H9 (cell line): Measurements from ENCODE around the gene AXIN2. TPM values are rescaled to one million over a fixed set of nuclear protein-coding genes. Genes with fewer than 3 reads are reported as not detected.
A peak's percentile ranks its signal among the peaks of the same experiment; 100 is the strongest.

ENCODE experiments used
- DNase-seq: peaks from one replicate; pipeline ENCODE4 v3.0.0-alpha.2; 2017
- H2AFZ ChIP-seq: one replicate; pipeline ENCODE4 v1.6.1; 2013; ENCODE audit warnings: mild to moderate bottlenecking, low read length, control low read depth, moderate library complexity
- H2AK5ac ChIP-seq: 2 replicates; pipeline ENCODE4 v1.6.1; 2013; ENCODE audit warnings: low read length, control low read depth, mixed read lengths; ENCODE audit not compliant: insufficient read length
- H2BK120ac ChIP-seq: one replicate; pipeline ENCODE4 v1.6.1; 2013; ENCODE audit warnings: low read depth, mild to moderate bottlenecking, low read length, control low read depth, inconsistent platforms; ENCODE audit not compliant: poor library complexity, severe bottlenecking
- H2BK12ac ChIP-seq: 2 replicates; pipeline ENCODE4 v1.6.1; 2013; ENCODE audit warnings: low read length, control low read depth, mixed read lengths, low read depth; ENCODE audit not compliant: insufficient read length
- H2BK15ac ChIP-seq: 2 replicates; pipeline ENCODE4 v1.6.1; 2013; ENCODE audit warnings: low read depth, low read length, control low read depth
- H2BK20ac ChIP-seq: one replicate; pipeline ENCODE4 v1.6.1; 2013; ENCODE audit warnings: low read depth, mild to moderate bottlenecking, low read length, control low read depth, inconsistent platforms; ENCODE audit not compliant: poor library complexity, severe bottlenecking
- H2BK5ac ChIP-seq: 2 replicates; pipeline ENCODE4 v1.6.1; 2013; ENCODE audit warnings: low read length, control low read depth, mixed read lengths; ENCODE audit not compliant: insufficient read length
- H3K14ac ChIP-seq: 2 replicates; pipeline ENCODE4 v1.6.1; 2013; ENCODE audit warnings: low read length, control low read depth; ENCODE audit not compliant: insufficient read depth
- H3K18ac ChIP-seq: 2 replicates; pipeline ENCODE4 v1.6.1; 2013; ENCODE audit warnings: low read depth, mild to moderate bottlenecking, mixed read lengths, low read length, control low read depth; ENCODE audit not compliant: insufficient read length
- H3K23ac ChIP-seq: 2 replicates; pipeline ENCODE4 v1.6.1; 2013; ENCODE audit warnings: low read length, control low read depth, mixed read lengths, low read depth; ENCODE audit not compliant: insufficient read length
- H3K23me2 ChIP-seq: 2 replicates; pipeline ENCODE4 v1.6.1; 2013; ENCODE audit warnings: low read depth, mild to moderate bottlenecking, mixed read lengths, low read length, control low read depth; ENCODE audit not compliant: insufficient read length, poor library complexity, severe bottlenecking
- H3K27ac ChIP-seq: 2 replicates; pipeline ENCODE4 v1.5.1; 2013; ENCODE audit warnings: low read length, control low read depth, mixed read lengths, low read depth; ENCODE audit not compliant: insufficient read length
- H3K27me3 ChIP-seq: 2 replicates; pipeline ENCODE4 v1.6.1; 2013; ENCODE audit warnings: low read length, control low read depth, inconsistent platforms; ENCODE audit not compliant: insufficient read depth
- H3K4ac ChIP-seq: 2 replicates; pipeline ENCODE4 v1.6.1; 2013; ENCODE audit warnings: low read depth, mild to moderate bottlenecking, control low read depth, inconsistent platforms, low read length, moderate library complexity
- H3K4me1 ChIP-seq: 2 replicates; pipeline ENCODE4 v1.6.1; 2013; ENCODE audit warnings: low read length, control low read depth, inconsistent platforms; ENCODE audit not compliant: insufficient read depth
- H3K4me2 ChIP-seq: 2 replicates; pipeline ENCODE4 v1.6.1; 2013; ENCODE audit warnings: low read length, control low read depth, mixed read lengths; ENCODE audit not compliant: insufficient read length, insufficient read depth
- H3K56ac ChIP-seq: 2 replicates; pipeline ENCODE4 v1.6.1; 2013; ENCODE audit warnings: low read depth, mild to moderate bottlenecking, mixed read lengths, low read length, control low read depth; ENCODE audit not compliant: insufficient read length
- H3K79me1 ChIP-seq: 2 replicates; pipeline ENCODE4 v1.6.1; 2013; ENCODE audit warnings: low read depth, mild to moderate bottlenecking, moderate library complexity, low read length, control low read depth, inconsistent platforms; ENCODE audit not compliant: insufficient read depth, poor library complexity, severe bottlenecking
- H3K79me2 ChIP-seq: 2 replicates; pipeline ENCODE4 v1.6.1; 2013; ENCODE audit warnings: low read length, control low read depth, inconsistent platforms; ENCODE audit not compliant: insufficient read depth
- H3K9ac ChIP-seq: 2 replicates; pipeline ENCODE4 v1.6.1; 2013; ENCODE audit warnings: low read length, control low read depth, mixed read lengths; ENCODE audit not compliant: insufficient read length; ENCODE audit errors: extremely low read depth
- H3K9me3 ChIP-seq: one replicate; pipeline ENCODE4 v1.6.1; 2013; ENCODE audit warnings: low read depth, low read length, inconsistent platforms; ENCODE audit not compliant: control insufficient read depth
- H3T11ph ChIP-seq: one replicate; pipeline ENCODE4 v1.6.1; 2013; ENCODE audit warnings: mild to moderate bottlenecking, low read length, control low read depth, inconsistent platforms
- H4K20me1 ChIP-seq: one replicate; pipeline ENCODE4 v1.6.1; 2013; ENCODE audit not compliant: control insufficient read depth, insufficient read length, insufficient read depth
- H4K5ac ChIP-seq: 2 replicates; pipeline ENCODE4 v1.6.1; 2013; ENCODE audit warnings: low read depth, mild to moderate bottlenecking, mixed read lengths, low read length, control low read depth; ENCODE audit not compliant: insufficient read length
- H4K8ac ChIP-seq: replicated peaks from 2 replicates; pipeline ENCODE4 v1.6.1; 2013; ENCODE audit warnings: low read length, control low read depth, mixed read lengths, low read depth; ENCODE audit not compliant: insufficient read length
- H4K91ac ChIP-seq: 2 replicates; pipeline ENCODE4 v1.6.1; 2013; ENCODE audit warnings: low read depth, mild to moderate bottlenecking, moderate library complexity, mixed read lengths, low read length, control low read depth; ENCODE audit not compliant: insufficient read length
- H3K27ac Mint-ChIP-seq, 3 experiments: 2 replicates in 2 of 3; 3 replicates in 1 of 3; pipeline ENCODE4 v1.8.0; 2020 to 2021; ENCODE audit warnings: mixed read lengths in 3 of 3, mild to moderate bottlenecking in 1 of 3, moderate library complexity in 1 of 3
- H3K27me3 Mint-ChIP-seq: 2 replicates; pipeline ENCODE4 v1.8.0; 2021; ENCODE audit warnings: low read depth, mild to moderate bottlenecking, moderate library complexity, mixed read lengths
- H3K36me3 Mint-ChIP-seq, 3 experiments: 2 replicates in 2 of 3; 3 replicates in 1 of 3; pipeline ENCODE4 v1.8.0; 2020 to 2021; ENCODE audit warnings: low read depth in 3 of 3, mixed read lengths in 3 of 3; ENCODE audit not compliant: insufficient read depth in 1 of 3
- H3K4me1 Mint-ChIP-seq, 2 experiments: 2 replicates each; pipeline ENCODE4 v1.8.0; 2020; ENCODE audit warnings: mixed read lengths in 2 of 2
- H3K4me3 Mint-ChIP-seq, 2 experiments: 2 replicates in 1 of 2; 3 replicates in 1 of 2; pipeline ENCODE4 v1.8.0; 2020 to 2021; ENCODE audit warnings: mild to moderate bottlenecking in 2 of 2, mixed read lengths in 2 of 2, moderate library complexity in 1 of 2
- H3K9me3 Mint-ChIP-seq, 2 experiments: 2 replicates in 1 of 2; 3 replicates in 1 of 2; pipeline ENCODE4 v1.8.0; 2020; ENCODE audit warnings: mild to moderate bottlenecking in 2 of 2, mixed read lengths in 2 of 2, moderate library complexity in 1 of 2
- CTCF ChIP-seq: fragments of 200-600 bp; sonication (generic); conservative IDR thresholded peaks from 3 replicates; pipeline ENCODE4 v1.8.0; 2021; ENCODE audit warnings: antibody characterized with exemption, mild to moderate bottlenecking
- WGBS: extraction: QIAGEN DNeasy Blood & Tissue Kit; methylation state at CpG from one replicate; pipeline ENCODE4 v1.1.7; 2013; ENCODE audit warnings: missing lambda C conversion rate, low lambda C conversion rate, mixed read lengths; ENCODE audit not compliant: insufficient read length; ENCODE audit errors: extremely low coverage; 5-methylcytosine and 5-hydroxymethylcytosine counted together
- total RNA-seq: library from RNA; stranded (reverse); gene quantifications from 2 replicates; pipeline ENCODE4 v1.2.1, GENCODE V29; 2021

The AXIN2 gene
- total RNA-seq, 1 experiment from 2014 or later, result 35.0 TPM

DNA sequence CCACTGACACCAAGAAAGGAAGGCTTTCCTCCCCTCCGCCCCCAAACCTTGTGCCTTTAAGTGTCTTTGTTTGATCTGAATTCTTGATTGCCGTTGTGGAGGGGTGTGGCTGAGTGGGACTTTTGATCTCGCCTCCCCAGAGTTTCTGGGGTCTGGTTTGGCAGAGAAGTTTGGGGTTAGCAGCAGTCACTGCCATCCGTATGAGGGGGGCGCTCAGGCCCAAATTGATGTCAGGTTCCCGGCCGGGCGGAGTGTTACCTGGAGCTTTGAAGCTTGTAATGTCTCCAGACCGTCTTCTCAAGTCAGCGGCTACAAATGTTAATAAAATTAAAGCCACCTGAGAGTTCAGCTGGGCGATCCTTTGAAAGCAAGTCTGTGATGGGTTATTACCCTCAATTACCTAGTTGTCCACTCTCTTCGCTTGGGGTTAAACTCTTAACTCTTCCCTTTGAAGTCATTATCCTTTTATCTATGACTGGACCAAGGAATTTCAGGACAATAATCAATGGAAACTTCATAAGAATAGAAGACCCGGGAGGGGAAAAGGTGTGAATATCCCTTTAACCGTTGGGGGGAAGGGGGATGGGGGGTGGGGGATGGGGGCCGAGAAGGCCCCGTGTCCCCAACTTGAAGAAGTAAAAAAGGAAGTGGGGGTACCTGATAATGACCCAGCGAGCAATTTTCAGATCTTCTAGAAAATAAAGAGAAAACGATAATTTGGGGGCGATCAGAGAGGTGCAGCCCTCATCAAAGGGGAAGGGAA, 31.8 kb upstream of the AXIN2 start:
- Histone ChIP-seq H3K79me2 (no peaks in the 10 kb centered on the region), H3K27ac (no peak overlapping the region), H3K4ac (no peak overlapping the region), H3K18ac (no peak overlapping the region), H3K23me2 (no peaks in the 10 kb centered on the region), H3K27me3 (peaks cover 2% of the 10 kb centered on the region; the same call in 1 of the 2 replicates), H3K4me2 (peak overlapping the region; percentile 72), H3K79me1 (no peaks in the 10 kb centered on the region), H4K8ac (no peak overlapping the region), H3K9me3 (no peaks in the 10 kb centered on the region), H3K23ac (no peak overlapping the region), H3K4me1 (peaks cover 13% of the 10 kb centered on the region; the same call in 1 of the 2 replicates), H4K91ac (no peak overlapping the region), H2BK20ac (no peak overlapping the region), H3K14ac (no peak overlapping the region), H2BK15ac (no peak overlapping the region), H3K56ac (no peak overlapping the region), H2BK5ac (no peak overlapping the region), H2BK12ac (no peak overlapping the region), H4K20me1 (no peaks in the 10 kb centered on the region), H4K5ac (no peak overlapping the region), H2AFZ (no peak overlapping the region), H2AK5ac (no peak overlapping the region), H3K9ac (no peak overlapping the region), H3T11ph (no peak overlapping the region), H2BK120ac (no peak overlapping the region)
- no peaks in the 10 kb centered on the region for H3K9me3 Mint-ChIP-seq
- DNase-seq, result peak; percentile 59
- H3K27ac Mint-ChIP-seq, result no peak overlapping the region; a peak in 1 of 7 replicates
- H3K36me3 Mint-ChIP-seq, result no peaks in the 10 kb centered on the region
- no CpG with 5 or more reads among the region's 19 CpGs for WGBS
- H3K4me1 Mint-ChIP-seq, result peaks cover 36 to 37% of the 10 kb centered on the region in 2 experiments
- TF ChIP-seq CTCF, result no peak
- H3K4me3 Mint-ChIP-seq, result peak overlapping the region; percentile 25 to 64
- H3K27me3 Mint-ChIP-seq, result peaks cover 8% of the 10 kb centered on the region
